ENCODE measurements around the gene LHFPL4. TPM values are rescaled to one million over a fixed set of nuclear protein-coding genes. Genes with fewer than 3 reads are reported as not detected.

Gene LHFPL4
- total RNA-seq, 2 experiments from 2014 or later: not detected

GRCh38 chr3:9514306-9514705 is 39.3 kb downstream of the LHFPL4 start:
- TF ChIP-seq CTCF (IDR thresholded peaks at IDR 0.05): no peak
- DNase-seq: no peak
- Mint-ChIP-seq H3K36me3 (ENCODE audit: low read depth) (no peaks in the 10 kb centered on the region), H3K4me1 (ENCODE audit: low read depth) (no peaks in the 10 kb centered on the region), H3K27me3 (peaks cover 5% of the 10 kb centered on the region), H3K9me3 (no peaks in the 10 kb centered on the region), H3K27ac (no peak overlapping the region), H3K4me3 (no peak overlapping the region)
- ChIA-PET CTCF (interaction anchor here (2.2 kb wide), 1 partner anchor 10 kb away, joined by 7 read pairs; no protein-coding TSS in a partner anchor), POLR2A (no interaction called here)
- ATAC-seq: no peak
- intact Hi-C loops (cut with micrococcal nuclease): no loop called here

- H3K4me1 Mint-ChIP-seq (ENCODE audit: low read depth): no peaks in the 10 kb centered on the region
- H3K4me3 Mint-ChIP-seq: no peak overlapping the region
- no peak for DNase-seq
- H3K9me3 Mint-ChIP-seq: no peaks in the 10 kb centered on the region
- H3K27ac Mint-ChIP-seq: no peak overlapping the region
- TF ChIP-seq CTCF (IDR thresholded peaks at IDR 0.05): no peak
- POLR2A ChIA-PET: no interaction called here
- CTCF ChIA-PET: no interaction called here
- intact Hi-C loops (cut with micrococcal nuclease): no loop called here
- peaks cover 13% of the 10 kb centered on the region for H3K27me3 Mint-ChIP-seq
- no peak for ATAC-seq
- no peaks in the 10 kb centered on the region for H3K36me3 Mint-ChIP-seq (ENCODE audit: low read depth)
These were observed 41.1 kb downstream of the LHFPL4 start for GRCh38 chr3:9512456-9513045.

- DNase-seq (no peak), ATAC-seq (no peak)
- Mint-ChIP-seq H3K27ac (no peak overlapping the region), H3K4me3 (no peak overlapping the region), H3K9me3 (no peaks in the 10 kb centered on the region), H3K36me3 (ENCODE audit: low read depth) (no peaks in the 10 kb centered on the region), H3K4me1 (ENCODE audit: low read depth) (no peaks in the 10 kb centered on the region), H3K27me3 (peaks cover 13% of the 10 kb centered on the region)
- CTCF ChIA-PET: no interaction called here
- intact Hi-C loops (cut with micrococcal nuclease): loop anchor here (10.0 kb wide), 1 partner anchor 136 kb away; the partner anchor contains the start of gene MTMR14
- POLR2A ChIA-PET: no interaction called here
- TF ChIP-seq CTCF (IDR thresholded peaks at IDR 0.05): no peak
These were observed 44.8 kb downstream of the LHFPL4 start for GRCh38 chr3:9508781-9509180.

- POLR2A ChIA-PET: no interaction called here
- no peak for ATAC-seq
- Mint-ChIP-seq H3K27ac (no peak overlapping the region), H3K4me3 (no peak overlapping the region), H3K9me3 (no peaks in the 10 kb centered on the region), H3K4me1 (ENCODE audit: low read depth) (no peaks in the 10 kb centered on the region), H3K36me3 (ENCODE audit: low read depth) (no peaks in the 10 kb centered on the region), H3K27me3 (peaks cover 15% of the 10 kb centered on the region)
- DNase-seq: no peak
- intact Hi-C loops (cut with micrococcal nuclease): loop anchor here (10.0 kb wide), 1 partner anchor 137 kb away; the partner anchor contains the start of gene MTMR14
- CTCF ChIA-PET: interaction anchor here (1.5 kb wide), 1 partner anchor 13 kb away, joined by 3 read pairs; no protein-coding TSS in a partner anchor
- TF ChIP-seq CTCF (IDR thresholded peaks at IDR 0.05): no peak
These were observed 45.7 kb downstream of the LHFPL4 start for GRCh38 chr3:9507586-9508578.
